Measurements from ENCODE around the gene OSMR. TPM values are rescaled to one million over a fixed set of nuclear protein-coding genes. Genes with fewer than 3 reads are reported as not detected.

The OSMR gene
- total RNA-seq, 1 experiment from 2014 or later, result 31.6 TPM

- no peaks in the 10 kb centered on the region for H3K4me1 ChIP-seq (ENCODE audit: insufficient read depth, low read length, poor library complexity, severe bottlenecking)
- no peaks in the 10 kb centered on the region for H3K9me3 ChIP-seq (ENCODE audit: low read depth, low read length, poor library complexity, severe bottlenecking)
- TF ChIP-seq EZH2 (IDR thresholded peaks at IDR 0.05; ENCODE audit: borderline replicate concordance, low read depth, low read length, poor library complexity, severe bottlenecking) (no peak), CTCF (conservative IDR thresholded peaks at IDR 0.05; ENCODE audit: low read depth, low read length) (no peak)
- no peaks in the 10 kb centered on the region for H3K27me3 ChIP-seq (replicated peaks; ENCODE audit: insufficient read depth, low read depth, low read length, poor library complexity)
- intact Hi-C loops (cut with micrococcal nuclease; ENCODE audit: unreplicated experiment), result no loop called here
- no peak overlapping the region for H3K4me3 ChIP-seq (ENCODE audit: low read depth, low read length, poor library complexity, severe bottlenecking)
- DNase-seq (ENCODE audit: low spot score), result no peak
- H3K36me3 ChIP-seq (ENCODE audit: insufficient read depth, low read length, poor library complexity, severe bottlenecking), result no peaks in the 10 kb centered on the region
- no TSS peak for BruUV-seq (replicated peaks)
- ChIA-PET CTCF (no interaction called here), POLR2A (ENCODE audit: low non-redundant PET) (no interaction called here)
- H3K27ac ChIP-seq (ENCODE audit: low read depth, low read length, poor library complexity, severe bottlenecking), result no peak overlapping the region
Measured at GRCh38 chr5:38978036-38978435, 132.2 kb downstream of the OSMR start.

GRCh38 chr5:38979535-38979934 is 133.7 kb downstream of the OSMR start:
- BruUV-seq (replicated peaks), result no TSS peak
- ChIA-PET POLR2A (ENCODE audit: low non-redundant PET) (no interaction called here), CTCF (no interaction called here)

More at GRCh38 chr5:38979535-38979934, 133.7 kb downstream of the OSMR start:
- H3K9me3 ChIP-seq (ENCODE audit: low read depth, low read length, poor library complexity, severe bottlenecking), result no peaks in the 10 kb centered on the region
- H3K27me3 ChIP-seq (replicated peaks; ENCODE audit: insufficient read depth, low read depth, low read length, poor library complexity), result no peaks in the 10 kb centered on the region
- TF ChIP-seq EZH2 (IDR thresholded peaks at IDR 0.05; ENCODE audit: borderline replicate concordance, low read depth, low read length, poor library complexity, severe bottlenecking), result no peak
- no peak for TF ChIP-seq CTCF (conservative IDR thresholded peaks at IDR 0.05; ENCODE audit: low read depth, low read length)
- no peak overlapping the region for H3K4me3 ChIP-seq (ENCODE audit: low read depth, low read length, poor library complexity, severe bottlenecking)
- intact Hi-C loops (cut with micrococcal nuclease; ENCODE audit: unreplicated experiment), result no loop called here
- DNase-seq (ENCODE audit: low spot score), result no peak
- no peaks in the 10 kb centered on the region for H3K36me3 ChIP-seq (ENCODE audit: insufficient read depth, low read length, poor library complexity, severe bottlenecking)
- H3K4me1 ChIP-seq (ENCODE audit: insufficient read depth, low read length, poor library complexity, severe bottlenecking), result no peaks in the 10 kb centered on the region
- H3K27ac ChIP-seq (ENCODE audit: low read depth, low read length, poor library complexity, severe bottlenecking), result no peak overlapping the region

Other genes starting within 250 kb of the OSMR start
- gene RICTOR, start 228.4 kb downstream of the OSMR start, total RNA-seq (2021), result 23.3 TPM in 2 replicates

All from A673 (cell line).